ENCODE results near the gene TGM2.

Gene TGM2

GRCh38 chr20:38159957-38160756, 4.9 kb downstream of the TGM2 start:
- no peak for TF ChIP-seq CTCF (IDR thresholded peaks at IDR 0.05; ENCODE audit: low read depth, low read length)
- DNase-seq (ENCODE audit: extremely low read depth, low read depth), result no peak

DNA sequence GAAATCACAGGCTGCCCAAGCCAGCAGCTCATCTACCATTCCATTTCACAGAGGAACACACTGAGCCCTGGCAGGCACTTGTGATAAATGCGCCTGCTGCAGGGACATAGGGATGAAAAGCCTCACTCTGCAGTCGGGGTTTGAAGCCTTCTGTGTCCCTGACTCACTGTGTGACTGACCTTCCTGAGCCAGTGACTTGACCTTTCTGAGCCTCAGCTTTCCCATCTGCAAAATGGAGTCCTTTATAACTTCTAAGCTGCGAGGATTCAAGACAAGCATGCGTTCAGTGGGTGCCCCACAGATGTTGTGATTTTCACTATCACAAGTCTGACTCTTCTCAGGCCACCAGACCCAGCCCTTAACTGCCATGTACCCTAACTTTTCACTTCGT, 5.5 kb downstream of the TGM2 start:
- no peak for DNase-seq (ENCODE audit: extremely low read depth, low read depth)
- no peak for TF ChIP-seq CTCF (IDR thresholded peaks at IDR 0.05; ENCODE audit: low read depth, low read length)

GRCh38 chr20:38158701-38159351, 6.2 kb downstream of the TGM2 start:
- no peak for DNase-seq (ENCODE audit: extremely low read depth, low read depth)
- TF ChIP-seq CTCF (IDR thresholded peaks at IDR 0.05; ENCODE audit: low read depth, low read length), result no peak

DNA sequence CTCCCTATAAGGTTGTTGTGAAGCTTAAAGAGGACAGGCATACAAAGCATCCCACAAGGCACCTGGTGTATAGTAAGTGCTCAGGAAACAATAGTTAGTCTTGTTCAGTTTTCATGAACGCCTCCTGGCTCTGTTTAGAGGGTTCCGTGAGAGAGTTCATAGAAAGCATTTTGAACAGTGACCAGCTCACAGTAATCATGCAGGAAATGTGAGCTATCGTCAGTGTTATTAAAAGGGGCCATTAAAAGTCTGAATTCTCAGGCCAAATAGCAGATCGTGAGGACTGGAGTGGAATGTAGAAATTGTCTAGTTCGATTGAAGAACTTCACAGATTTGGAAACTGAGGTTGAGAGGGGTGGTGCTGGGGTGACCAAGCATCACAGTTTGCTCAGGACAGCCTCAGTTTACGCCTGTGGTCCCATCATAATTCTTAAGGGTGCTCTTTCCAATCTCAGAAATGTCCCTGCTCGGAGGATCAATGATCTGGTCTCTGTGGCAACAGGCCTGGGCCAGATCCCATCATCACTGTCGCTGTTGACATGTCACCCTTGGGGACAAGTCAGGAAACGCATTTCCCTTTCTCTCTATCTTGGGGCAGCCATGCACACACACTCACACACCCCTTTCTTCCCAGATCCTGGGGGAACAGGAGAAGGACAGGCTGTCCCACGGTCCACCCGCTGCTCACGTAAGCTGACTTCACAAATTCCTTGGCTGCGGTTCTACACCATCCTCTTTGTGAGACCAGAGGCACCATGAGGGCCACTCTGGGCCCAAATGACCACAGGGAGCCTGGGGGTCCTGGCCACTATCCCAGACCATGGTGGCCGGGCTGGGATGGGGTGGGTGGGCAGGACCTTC, 7.2 kb downstream of the TGM2 start:
- TF ChIP-seq CTCF (IDR thresholded peaks at IDR 0.05; ENCODE audit: low read depth, low read length), result no peak

GRCh38 chr20:38156888-38157634, 8.0 kb downstream of the TGM2 start:
- DNase-seq (ENCODE audit: extremely low read depth, low read depth), result no peak
- no peak for TF ChIP-seq CTCF (IDR thresholded peaks at IDR 0.05; ENCODE audit: low read depth, low read length)

More for the DNA sequence above, 7.2 kb downstream of the TGM2 start:
- DNase-seq (ENCODE audit: extremely low read depth, low read depth), result no peak

GRCh38 chr20:38156280-38156679, 8.8 kb downstream of the TGM2 start:
- no peak for DNase-seq (ENCODE audit: extremely low read depth, low read depth)
- no peak for TF ChIP-seq CTCF (IDR thresholded peaks at IDR 0.05; ENCODE audit: low read depth, low read length)

Measured in AG09319 (cell line).